ENCODE data around the gene RALB.
"Not testable (repeated sequence)": the region's sequence is repeated elsewhere in the genome, so short reads cannot be mapped to it uniquely, and the experiment has no call there.

RALB gene

DNA sequence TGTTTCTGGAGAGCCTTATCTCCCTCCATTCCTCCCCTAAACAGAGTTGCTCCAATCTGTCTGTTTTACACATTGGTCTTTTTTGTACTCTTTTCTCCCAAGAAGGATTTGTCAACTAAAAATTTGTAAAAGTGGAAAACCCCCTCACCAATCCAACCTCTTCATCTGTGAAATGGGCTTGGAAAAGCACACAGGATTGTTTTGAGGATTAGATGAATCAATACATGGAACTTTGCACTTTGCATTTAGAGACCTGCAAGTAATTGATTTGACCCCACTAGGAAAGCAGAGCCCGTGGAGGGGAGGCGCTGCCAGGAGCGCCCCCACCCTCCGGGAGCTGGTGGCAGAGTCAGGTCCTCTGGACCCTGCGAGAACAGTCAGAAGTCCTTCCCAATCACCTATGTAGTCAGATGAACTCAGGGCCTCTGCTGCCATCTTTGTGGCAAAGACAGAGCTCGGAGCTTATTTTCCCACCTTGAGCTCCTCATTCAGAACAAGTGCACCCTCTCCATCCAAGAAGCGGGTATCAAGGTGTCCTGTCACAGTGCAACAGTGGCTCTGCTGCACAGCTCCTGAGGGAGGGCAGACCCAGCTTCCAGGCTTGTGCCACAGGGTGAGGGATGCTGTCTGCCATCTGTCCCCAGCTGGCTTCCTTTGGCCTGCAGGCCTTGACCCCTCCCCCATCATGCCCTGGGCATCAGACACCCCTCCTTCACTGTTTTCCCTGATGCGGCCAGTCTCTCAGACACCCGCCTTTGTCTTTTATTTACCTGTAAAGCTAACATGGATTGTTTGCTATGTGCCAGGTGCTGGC, 27.7 kb upstream of the RALB start:
- no peak for DNase-seq

DNA sequence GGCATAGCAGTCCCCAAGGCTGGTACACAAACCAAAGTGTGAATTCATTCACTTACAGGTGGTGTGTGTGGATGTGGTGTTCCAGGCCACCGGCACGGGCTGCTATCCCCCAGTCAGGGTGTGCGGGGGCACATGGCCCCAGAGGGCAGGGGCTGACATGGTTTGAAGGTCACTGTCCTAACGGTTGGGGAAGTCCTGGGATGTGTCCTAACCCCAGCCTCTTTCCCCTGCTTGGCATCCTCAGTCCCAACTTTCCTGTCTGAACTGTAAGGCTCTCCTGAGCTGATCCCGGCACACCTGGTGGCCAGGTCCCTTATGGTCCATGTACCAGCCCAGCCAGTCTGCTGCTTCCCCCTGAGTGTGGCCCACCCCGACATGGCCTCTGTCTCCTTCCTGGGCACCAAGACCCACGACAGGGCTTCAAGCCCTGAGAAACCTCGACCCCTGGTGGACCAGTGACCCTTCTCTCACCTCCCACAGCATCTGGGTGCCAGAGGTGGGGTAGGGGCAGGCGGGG, 27.0 kb upstream of the RALB start:
- DNase-seq, result no peak

DNA sequence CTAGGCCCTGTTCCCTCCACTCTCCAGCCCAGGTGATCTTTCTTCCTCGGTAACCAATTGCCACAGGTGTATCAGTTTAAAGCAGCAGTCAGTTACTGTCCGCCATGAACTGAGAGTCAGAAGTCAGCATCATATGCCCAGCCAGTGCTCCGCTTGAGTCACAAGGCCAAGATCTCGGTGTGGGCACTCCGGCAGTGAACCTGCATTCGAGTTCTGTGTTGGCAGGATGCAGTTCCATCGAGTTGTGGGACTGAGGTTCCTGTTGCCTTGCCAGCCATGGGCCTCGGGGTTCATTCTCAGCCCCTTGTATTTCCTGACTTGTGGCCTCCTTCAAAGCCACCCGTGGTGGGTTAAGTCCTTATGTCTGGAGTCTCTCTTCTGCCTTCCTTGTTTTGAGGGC, 26.3 kb upstream of the RALB start:
- DNase-seq, result no peak

DNA sequence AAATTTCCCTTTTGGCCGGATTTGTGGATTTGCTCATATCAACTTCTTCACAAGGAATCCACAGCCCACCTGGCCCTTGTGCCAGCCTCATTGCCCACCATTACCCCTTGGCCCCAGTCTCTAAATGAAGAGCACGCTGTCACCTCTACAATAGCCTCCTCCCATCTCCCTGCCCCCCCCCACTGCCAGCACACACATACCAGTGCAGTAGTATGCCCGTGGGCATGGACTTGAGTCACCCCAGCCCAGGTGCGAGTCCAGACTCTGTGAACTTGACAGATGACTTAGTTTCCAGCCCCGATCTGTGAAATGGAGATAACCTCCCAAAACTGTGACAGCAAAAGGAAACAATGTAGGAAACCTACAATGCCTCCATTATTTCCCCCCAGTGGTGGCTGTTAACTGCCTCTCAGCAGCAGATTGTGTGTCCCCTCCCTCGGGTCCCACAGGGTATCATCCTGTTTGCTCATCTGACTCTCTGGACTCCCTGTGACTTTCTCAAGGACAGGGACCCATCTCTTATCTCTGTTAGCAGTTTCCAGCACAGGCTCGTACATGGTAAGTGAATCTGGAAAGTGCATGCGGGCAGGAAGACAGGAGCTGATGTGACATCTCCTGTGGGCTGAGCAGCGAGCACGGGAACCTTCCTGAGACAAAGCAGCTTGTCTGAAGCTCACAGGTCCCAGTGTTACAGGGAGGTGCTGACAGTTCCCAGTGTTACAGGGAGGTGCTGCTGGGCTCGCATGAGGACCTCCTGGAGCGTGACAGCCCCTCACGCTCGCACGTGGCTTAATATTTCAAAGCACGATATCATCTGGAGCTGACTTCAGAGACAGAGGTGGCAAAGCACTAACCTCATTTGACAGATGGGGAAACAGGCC, 25.3 kb upstream of the RALB start:
- DNase-seq, result no peak

DNA sequence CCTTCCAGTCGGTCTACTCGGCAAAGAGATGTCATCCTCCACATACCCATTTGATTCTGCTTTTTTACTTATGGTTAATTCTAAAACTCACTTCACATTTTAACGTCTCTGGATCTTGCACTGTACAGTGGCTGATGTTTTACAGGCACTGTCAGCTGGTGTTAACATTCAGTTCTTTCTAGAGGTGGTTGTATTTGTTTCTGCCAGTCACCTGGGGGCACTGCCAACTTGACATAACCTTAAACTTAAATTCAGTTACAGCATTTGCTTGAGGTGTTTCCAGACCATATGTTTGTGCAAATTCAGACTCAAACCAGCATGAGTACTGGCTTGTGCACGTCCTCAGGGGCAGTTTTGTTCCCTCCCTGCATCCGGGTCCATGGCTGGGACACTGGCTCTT, 24.1 kb upstream of the RALB start:
- DNase-seq, result no peak

DNA sequence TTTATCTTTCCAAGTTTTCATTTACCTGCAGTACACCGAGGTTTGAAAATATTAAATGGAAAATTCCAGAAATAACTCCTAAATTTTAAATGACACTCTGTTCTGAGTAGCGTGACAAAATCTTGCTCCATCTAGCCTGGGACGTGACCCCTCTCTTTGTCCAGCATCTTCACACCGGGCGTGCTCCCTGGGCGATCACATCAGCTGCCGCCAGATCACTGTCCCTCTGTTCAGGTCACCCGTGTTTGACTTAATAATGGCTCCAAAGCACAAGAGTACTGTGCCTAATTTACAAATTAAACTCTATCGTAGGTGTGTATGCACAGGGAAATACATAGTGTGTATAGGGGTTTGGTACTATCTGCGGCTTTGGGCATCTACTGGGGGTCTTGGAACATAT, 23.3 kb upstream of the RALB start:
- no peak for DNase-seq

DNA sequence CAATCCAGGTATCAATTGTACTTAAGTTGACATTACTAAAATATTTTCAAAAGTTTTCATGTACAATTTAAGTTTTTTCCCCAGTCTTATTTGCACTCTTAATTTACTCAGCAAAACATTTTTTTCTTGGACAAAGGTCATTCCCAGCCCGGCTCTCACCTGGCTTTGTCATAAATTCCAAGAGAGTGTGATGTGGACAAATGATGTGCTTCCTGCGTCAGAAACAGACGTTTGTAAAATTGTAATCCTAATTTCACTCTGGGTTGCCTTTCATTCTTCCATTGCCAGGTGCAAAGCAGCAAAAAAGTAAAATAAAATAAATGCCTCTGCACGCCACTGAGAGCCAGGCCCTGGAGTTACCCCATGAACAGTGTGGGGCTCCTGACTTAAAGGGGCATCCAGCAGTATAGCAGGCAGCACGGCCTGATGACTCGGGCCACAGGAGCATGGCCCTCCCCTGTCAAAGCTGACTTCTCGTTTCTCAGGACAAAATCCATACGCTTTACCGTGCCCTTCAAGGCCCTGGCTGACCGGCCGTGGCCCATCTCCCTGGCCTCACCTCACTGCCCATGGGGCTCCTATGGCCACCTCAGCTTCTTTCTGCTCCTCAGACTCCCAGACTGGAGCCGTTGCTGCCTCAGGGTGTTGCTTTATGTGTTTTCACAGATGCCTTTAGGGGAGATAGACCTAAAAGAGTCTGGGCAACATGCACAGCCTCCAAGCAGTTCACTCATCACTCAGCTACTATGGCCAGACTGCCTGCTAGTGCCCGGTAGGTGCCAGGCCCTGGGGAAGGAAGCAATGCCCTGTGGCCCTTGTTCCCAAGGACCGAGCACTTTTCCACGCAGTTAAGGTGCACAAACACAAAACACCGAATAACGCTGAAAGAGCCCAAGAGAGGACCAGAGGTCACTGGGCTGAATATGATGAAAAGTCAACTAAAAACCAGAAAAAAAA, 21.9 kb upstream of the RALB start:
- no peak for DNase-seq

DNA sequence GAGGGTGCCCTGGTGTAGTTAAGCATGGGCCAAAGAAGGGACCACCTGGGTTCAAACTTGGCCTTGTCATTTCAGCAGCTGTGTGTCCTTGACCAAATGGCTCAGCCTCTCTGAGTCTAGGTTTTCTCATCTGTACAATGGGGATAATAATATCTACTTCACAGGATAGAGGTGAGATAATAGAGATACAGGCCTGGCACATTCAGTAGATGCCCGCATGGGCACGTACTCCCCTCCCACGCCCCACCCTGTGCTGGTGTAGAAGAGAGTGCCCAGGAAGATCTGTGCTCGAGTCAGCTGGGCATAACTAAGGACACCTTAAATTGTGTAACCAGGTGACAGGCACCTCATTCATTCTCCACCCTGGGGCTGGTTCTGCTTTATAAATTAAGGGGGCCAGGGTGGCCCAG, 21.1 kb upstream of the RALB start:
- DNase-seq, result no peak

DNA sequence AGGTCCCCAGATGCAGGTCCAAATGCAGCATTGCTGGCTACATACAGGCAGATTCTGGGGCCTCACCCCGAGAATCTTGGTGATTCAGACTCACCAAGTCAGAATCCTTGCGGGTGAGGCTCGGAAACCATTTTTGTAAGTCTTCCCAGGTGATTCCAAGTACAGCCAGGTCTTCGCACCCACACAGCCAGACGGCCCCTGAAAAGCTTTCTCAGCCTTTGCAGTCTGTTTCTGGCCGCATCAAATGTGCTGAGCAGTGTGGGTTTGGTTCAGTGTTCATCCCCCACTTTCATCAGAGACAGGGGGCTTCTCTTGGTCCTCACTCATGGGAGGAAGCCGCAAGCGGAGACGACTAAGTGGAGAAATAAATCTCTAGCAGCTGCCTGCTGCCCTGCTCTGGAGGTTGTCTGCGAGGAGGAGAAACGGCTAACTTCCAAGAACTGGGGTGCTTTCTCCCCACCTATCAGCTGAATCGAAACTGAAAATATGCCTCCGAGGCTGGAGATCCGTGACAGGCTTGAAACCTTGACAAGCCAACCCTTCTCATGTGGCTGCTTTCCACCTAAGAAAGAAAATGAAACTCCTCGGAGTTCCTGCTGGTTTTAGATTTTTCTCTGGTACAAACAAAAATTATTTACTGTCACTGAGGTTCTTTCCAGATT, 20.5 kb upstream of the RALB start:
- no peak for DNase-seq

DNA sequence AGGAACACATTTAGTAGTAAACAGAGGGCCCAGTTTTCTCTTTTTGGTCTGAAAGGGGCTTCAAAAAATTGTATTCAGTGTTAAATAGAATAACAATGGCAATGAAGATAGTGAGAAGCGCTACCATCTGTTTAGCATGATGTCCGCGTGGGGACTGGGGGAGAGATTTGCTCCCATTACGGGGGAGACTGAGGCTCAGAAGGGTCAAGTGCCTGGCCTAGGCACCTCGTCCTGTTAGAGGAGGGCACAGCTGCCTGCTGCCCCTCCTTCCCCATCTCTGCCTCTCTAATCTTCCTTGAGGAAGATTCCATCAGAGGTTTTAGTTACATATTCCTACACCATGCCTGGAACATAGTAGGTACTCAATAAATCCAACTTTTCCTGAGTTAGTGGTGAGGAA, 19.4 kb upstream of the RALB start:
- DNase-seq, result no peak

DNA sequence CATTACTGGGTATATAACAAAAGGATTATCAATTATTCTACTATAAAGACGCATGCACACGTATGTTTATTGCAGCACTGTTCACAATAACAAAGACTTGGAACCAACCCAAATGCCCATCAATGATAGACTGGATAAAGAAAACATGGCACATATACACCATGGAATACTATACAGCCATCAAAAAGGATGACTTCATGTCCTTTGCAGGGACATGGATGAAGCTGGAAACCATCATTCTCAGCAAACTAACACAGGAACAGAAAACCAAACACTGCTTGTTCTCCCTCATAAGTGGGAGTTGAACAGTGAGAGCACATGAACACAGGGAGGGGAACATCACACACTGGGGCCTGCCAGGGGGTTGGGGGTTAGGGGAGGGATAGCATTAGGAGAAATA, 17.5 kb upstream of the RALB start:
- DNase-seq, result not testable (repeated sequence)

DNA sequence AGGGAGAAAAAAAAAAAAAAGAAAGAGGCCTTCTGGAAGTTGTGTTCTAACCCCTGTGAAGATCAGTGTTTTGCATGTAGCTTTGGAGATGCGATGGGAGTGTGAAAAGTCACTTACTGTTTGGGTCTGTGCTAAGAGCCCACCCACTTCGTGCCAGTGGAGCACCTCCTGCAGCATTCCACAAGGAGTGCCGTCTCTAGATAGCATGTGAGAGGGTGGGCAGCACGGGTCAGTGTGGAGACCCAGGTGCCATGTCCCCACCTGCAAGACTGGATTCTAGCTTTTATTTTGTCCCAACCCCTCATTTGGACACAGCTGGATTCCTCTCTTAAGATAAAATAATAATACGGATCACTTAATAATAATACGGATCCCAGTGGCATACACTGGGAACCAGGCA, 17.0 kb upstream of the RALB start:
- no peak for DNase-seq

DNA sequence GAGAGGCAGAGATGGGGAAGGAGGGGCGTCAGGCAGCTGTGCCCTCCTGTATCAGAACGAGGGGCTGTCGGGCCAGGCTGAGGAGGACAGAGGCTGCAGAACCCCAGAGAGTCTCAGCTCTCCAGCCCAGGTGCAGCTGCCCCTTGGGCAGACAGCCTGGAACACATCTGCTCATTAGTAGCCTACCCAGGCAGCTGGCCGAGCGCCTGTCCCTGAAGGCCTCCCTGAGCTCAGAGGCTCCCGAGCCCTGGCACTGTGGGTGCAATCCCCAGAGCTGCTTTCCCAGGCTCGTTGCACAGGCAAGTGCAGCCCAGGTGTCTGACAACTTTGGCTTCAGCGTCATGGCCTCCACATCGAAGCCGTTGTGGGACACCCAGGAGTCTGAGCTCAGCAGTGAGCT, 16.3 kb upstream of the RALB start:
- DNase-seq, result no peak

DNA sequence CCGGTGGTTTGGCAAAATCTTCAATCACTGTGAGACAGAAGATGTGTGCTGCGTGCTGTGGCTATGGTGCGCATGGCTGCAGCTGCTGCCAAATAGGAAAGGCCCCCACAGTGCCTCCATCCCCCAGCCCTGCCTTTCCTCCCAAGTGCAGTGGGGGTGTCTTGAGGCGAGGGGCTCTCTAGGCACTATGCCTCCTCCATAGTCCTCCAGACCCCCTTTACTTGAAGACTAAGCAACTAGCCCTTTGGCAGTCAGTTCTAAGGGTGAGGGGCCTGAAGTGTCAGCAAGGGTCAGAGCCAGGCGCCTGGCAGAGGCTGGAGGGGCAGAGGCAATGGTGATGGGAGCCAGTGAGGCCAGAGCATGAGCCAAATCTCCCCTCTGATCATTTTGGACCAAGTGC, 15.9 kb upstream of the RALB start:
- no peak for DNase-seq

DNA sequence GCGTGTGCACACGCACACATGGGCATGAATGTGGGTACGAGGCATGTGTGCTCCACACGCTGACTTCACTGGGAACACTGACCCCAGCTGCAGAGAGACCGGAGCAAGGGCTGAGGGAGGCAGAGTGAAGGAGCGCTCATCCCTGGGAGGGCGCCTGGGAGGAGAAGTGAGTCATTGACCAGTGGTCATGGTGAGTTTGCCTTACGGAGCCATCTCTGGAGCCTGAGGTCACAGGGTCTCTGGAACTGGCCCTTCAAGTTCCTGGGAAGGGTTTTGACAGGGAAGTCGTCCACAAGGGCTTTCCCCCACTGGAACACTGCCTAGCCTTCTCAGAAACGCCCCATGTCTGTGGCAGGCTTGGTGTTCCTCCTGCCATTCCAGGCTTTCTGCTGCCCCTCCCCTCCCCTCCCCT, 15.2 kb upstream of the RALB start:
- DNase-seq, result no peak

DNA sequence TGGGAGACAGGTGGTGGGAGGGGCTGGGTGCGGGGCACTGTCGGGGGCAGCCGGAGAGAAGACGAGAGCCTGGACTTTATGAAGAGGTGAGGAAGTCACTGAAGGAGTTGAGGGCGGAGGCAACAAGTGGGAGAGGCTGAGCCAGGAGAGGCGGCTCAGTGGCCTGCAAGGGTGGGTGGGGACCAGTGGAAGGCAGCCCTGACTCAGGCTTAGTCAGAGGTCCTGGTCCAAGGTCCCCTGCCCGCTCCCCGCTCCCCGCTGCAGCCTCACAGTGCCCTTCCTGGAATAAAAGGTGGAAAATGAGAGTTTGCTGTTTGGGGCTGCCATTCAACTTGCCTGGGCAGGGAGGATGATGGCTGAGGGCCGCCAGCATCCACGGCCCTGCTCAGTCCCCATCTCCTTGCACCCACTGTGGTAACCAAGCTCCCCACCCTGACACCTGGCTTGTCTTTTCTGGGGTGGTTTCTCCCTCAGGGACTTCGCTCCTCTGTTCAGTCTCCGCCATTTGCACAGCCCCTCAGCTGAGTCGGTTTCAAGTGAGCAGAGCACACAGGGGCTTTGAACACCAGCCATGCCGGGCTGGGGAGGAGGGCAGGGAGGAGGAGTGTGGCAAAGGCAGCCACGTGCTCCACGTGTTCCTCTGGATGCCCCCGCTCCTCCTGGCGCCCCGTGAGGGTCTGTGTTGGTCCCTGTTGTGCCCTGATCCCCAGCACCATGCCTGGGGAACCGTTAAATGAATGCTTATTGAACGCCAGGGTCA, 13.7 kb upstream of the RALB start:
- no peak for DNase-seq

DNA sequence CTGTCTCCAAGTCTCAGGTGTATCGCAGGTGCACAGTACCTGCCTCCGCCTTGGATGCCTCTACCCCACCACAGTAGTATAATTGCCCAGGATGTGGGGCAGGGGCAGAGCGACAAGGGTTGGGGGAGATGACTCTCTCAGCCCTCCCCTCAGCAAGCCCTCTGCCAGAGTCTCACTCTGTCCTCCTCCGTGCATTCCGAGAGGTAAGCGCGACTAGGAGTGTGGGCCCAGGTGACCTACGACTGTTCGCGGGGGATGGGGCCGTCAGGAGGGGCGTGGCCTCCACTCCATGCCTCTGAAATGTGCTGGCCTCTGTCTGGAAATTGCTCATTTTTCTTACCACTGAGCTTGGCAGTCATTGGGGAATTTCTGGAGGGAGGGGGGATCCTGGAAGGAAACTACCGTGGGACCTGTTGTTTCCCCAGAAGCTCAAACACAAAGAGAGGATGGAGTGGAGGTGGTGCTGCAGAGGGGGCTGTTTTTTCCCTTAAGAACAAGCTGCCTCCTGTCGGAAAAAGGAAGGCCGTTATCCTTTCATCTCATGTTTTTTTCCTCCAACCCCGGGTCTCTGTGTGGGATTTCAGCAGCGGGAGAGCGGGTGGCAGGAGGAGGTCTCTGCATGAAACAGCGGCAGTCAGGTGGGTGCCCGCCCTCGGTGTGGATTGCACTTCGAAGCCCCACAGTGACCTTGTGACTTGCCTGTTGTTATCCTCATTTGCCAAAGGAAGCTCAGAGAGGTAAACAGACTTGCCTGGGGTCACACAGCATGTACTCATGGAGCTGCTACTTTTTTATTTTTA, 13.0 kb upstream of the RALB start:
- no peak for DNase-seq

DNA sequence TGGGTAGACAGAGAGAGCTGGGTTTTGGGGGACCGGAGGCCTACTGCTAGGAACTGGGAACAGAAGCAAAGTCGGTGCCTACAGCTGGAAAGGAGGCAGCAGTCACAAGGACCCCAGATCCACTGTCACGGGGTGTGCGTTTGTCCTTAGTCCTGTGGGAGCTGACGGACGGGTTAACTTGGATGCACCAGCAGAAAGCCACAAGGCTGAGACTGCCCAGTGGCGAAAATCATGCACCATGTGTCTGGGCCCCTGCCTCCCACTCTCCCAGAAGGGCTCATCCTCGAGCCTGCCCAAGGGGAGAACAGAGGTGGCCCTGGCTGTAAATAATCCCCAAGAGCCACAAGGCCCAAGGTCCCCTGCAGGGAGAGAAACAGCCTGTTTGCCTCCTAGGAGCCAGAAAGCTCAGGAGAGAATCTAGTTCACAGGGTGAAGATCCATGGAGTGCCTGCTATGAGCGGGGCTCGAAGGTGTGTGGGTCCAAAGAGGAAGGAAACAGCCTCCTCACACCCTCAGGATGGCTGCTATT, 11.7 kb upstream of the RALB start:
- DNase-seq, result no peak

DNA sequence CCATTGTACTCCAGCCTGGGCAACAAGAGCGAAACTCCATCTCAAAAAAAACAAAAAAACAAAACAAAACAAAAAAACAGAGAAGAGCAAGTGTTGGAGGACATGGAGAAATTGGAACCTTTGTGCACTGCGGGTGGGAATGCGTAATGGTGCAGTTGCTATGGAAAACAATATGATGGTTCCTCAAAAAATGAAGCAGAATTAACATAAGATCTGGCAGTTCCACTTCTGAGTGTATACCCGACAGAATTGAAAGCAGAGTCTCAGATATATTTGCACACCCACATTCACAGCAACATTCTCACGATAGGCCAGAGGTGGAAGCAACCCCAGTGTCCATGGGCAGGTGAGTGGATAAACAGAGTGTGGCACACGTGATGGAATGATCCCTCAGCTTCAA, 11.0 kb upstream of the RALB start:
- no peak for DNase-seq

DNA sequence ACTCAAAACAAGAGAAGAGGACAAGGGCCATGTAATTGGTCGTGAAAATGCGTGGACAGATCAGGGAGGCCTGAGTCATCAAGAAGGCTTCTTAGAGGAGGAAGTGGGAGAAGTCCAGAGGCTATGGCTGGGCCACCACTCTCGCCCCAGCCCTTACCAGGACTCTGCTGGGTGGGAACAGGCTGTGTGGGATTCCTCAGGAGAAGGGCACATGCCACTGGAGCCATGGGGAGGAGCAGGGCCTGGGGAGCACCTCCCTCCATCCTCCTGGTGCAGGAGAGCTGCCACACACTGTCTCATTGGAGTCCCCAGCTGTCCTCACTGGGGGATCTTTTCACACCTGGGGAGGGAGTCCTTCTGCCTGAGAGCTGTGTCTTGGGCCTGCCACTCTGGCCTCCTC, 9.4 kb upstream of the RALB start:
- no peak for DNase-seq
